ENCODE measurements around the gene CREG1.

The CREG1 gene

GRCh38 chr1:167553136-167554027 is at the start of gene CREG1:
Gene CREG1 (minus strand): TSS chr1:167553762.
- Mint-ChIP-seq H3K4me3 (peak within 1 kb of the TSS; percentile 84), H3K4me1 (peaks cover 26% of the 10 kb centered on the region)
- CTCF ChIA-PET: interaction anchor here (0.8 to 4.9 kb wide), 12 partner anchors 11 to 495 kb away, joined by 3 to 33 read pairs (median 6); no protein-coding TSS in a partner anchor

DNA sequence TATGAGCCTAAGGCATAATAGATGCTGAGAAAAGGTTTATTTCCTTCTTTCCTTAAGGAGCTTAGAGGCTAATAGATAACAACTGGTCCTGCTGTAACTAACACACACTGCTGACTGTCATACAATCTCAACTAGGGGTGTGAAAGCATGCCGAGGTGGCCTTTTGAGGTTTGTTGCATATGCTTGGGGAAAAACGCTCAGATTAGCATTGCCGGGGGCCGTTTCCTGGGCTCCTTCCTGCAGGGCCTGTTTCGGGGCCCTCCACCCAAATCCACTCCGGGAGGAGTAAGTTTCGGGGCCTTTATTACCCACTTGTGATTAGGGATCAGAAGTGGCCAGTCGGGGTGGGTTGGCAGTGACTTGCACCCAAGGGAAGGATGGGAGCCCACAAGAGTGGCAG is 49.3 kb upstream of the CREG1 start:
- Mint-ChIP-seq H3K27me3 (peaks cover 6% of the 10 kb centered on the region), H3K27ac (peak overlapping the region; percentile 63)
- peak; percentile 33 for DNase-seq

More at GRCh38 chr1:167553136-167554027, at the start of gene CREG1:
- Mint-ChIP-seq H3K36me3 (no peaks in the 10 kb centered on the region), H3K9me3 (no peaks in the 10 kb centered on the region), H3K27ac (peak within 1 kb of the TSS; percentile 83), H3K27me3 (peaks cover 14% of the 10 kb centered on the region)
- peak; percentile 96 for DNase-seq

DNA sequence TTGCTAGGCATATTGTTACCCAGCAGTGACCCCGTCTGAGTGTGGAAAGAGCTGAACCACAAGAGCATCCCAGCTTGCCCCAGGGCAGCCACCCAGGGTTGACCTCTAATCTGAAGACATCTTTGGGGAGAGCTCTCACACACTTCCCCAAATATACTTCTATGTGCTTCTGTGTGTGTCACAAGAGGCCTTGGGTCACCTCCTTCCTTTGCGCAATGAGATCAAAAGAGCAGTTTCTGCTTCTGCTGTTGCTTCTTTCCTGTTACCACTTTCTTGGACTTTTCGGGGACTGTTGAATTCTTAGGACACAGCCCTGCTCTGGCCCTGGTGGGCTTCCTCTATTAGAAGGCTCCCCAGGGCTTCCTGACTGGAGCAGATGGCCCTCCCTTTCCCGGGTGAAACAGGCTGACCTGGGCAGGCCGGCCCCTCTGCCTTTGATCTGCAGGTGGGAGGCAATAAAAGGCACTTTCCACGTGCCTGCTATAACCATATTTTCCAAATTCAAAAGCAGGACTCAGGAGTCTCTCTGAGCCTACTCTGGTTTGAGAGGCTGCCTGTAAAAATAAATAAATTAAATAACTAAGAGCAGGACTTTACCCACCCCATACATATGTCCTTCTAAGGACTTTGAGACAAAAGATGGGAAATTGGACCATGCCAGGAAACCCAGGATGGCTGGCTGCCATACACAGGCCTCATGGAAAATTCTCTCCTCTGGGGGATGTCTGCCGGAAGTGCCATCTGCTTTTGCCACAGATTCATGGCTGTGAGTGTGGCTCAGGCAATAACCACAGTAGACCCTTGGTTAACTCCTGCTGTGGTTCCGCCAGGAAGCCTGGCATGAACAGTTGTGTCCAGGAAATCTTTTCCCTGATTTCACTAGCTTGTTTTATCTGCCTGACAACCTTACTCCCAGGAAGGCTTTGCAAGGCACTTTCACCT is 48.2 kb upstream of the CREG1 start:
- peak overlapping the region; percentile 15 for H3K4me3 Mint-ChIP-seq
- H3K4me1 Mint-ChIP-seq: peaks cover 47% of the 10 kb centered on the region
- CTCF ChIA-PET: interaction anchor here (1.3 to 5.5 kb wide), 15 partner anchors 14 to 481 kb away, joined by 3 to 236 read pairs (median 9); partner anchors contain the start of gene RCSD1
- H3K27ac Mint-ChIP-seq: peak overlapping the region; percentile 79
- peaks cover 12% of the 10 kb centered on the region for H3K36me3 Mint-ChIP-seq
- peaks cover 9% of the 10 kb centered on the region for H3K9me3 Mint-ChIP-seq
- peaks cover 10% of the 10 kb centered on the region for H3K27me3 Mint-ChIP-seq
- DNase-seq: peak; percentile 31

More for the DNA sequence above, 49.3 kb upstream of the CREG1 start:
- Mint-ChIP-seq H3K4me1 (peaks cover 47% of the 10 kb centered on the region), H3K36me3 (peaks cover 20% of the 10 kb centered on the region), H3K9me3 (peaks cover 17% of the 10 kb centered on the region), H3K4me3 (no peak overlapping the region)
- CTCF ChIA-PET: interaction anchor here (5.0 to 5.5 kb wide), 2 partner anchors 30 to 84 kb away, joined by 100 to 236 read pairs; partner anchors contain the start of gene RCSD1

DNA sequence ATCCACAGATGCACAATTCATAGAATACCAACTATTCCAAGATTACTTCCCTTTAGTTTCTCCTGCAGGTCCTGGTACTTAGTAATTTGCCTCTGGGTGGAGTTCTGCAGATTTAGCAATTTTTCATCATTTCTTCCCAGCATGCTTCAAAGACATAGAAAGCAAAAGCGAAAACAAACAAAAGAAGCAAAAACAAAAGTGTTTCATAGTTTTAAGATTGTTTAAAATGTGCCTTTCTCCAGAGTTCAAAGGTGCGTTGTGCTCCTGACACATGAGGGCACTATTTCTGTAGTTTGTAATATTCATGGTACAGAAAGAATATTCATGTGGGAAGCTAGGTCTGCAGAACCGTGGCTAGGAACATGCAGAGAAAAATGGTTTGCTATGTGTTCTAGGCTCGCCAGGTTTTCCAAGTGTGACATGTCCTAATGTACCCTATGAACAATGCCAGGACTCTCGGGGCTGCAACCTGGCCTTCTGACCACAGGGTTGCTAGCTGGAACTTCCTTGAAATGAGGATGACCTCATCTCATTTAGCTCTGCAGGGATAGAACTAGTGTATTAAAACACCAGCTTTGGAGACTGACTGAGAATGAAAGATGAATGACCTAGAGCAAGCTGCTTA is 46.5 kb upstream of the CREG1 start:
- Mint-ChIP-seq H3K9me3 (peaks cover 3% of the 10 kb centered on the region), H3K36me3 (peaks cover 10% of the 10 kb centered on the region), H3K27ac (peak overlapping the region; percentile 78), H3K27me3 (peaks cover 10% of the 10 kb centered on the region), H3K4me1 (peaks cover 47% of the 10 kb centered on the region), H3K4me3 (peak overlapping the region; percentile 14)
- CTCF ChIA-PET: interaction anchor here (0.8 to 5.5 kb wide), 32 partner anchors 10 to 482 kb away, joined by 3 to 236 read pairs (median 5); partner anchors contain the start of genes CREG1 and RCSD1
- DNase-seq: peak; percentile 61

DNA sequence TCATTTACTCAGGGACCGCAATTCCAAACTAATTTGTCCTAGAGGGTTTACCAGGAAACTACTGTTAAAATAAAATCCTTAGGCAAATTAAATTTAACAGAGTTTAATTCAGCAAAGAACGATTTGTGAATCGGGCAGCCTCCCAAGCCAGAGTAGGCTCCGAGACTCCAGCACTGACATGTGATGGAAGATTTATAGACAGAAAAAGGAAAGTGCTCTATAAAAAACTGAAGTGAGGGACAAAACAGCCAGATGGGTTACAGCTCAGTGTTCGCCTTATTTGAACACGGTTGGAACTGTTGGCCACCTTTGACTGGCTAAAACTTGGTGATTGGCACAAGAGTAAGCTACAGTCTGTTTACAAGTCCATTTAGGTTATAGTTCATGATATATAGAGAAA is 41.3 kb upstream of the CREG1 start:
- no peak overlapping the region for H3K4me3 Mint-ChIP-seq
- H3K27me3 Mint-ChIP-seq: peaks cover 10% of the 10 kb centered on the region
- peaks cover under 1% of the 10 kb centered on the region for H3K36me3 Mint-ChIP-seq
- DNase-seq: no peak
- CTCF ChIA-PET: interaction anchor here (0.7 to 2.4 kb wide), 5 partner anchors 42 to 538 kb away, joined by 3 to 12 read pairs (median 3); no protein-coding TSS in a partner anchor
- H3K4me1 Mint-ChIP-seq: peaks cover 15% of the 10 kb centered on the region
- no peak overlapping the region for H3K27ac Mint-ChIP-seq
- H3K9me3 Mint-ChIP-seq: no peaks in the 10 kb centered on the region

DNA sequence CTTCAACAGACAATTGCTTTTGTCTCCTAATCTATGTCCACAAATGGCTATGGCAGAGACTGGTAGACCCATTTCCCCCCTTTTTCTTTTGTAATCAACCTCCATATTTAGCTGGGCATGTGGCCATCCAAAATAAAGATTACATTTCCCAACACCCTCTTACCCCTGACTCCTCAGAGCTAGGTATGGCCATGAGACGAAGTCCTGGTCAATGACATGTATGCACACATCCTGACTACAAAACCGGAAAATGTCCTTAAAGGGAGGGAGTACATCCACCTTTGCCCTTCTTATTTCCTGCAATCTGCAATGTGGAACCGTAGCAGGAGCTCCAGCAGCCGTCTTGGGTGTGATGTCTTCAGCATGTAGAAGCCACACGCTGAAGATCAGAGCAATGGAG is 40.3 kb upstream of the CREG1 start:
- Mint-ChIP-seq H3K27ac (no peak overlapping the region), H3K4me3 (no peak overlapping the region), H3K27me3 (peaks cover 18% of the 10 kb centered on the region), H3K4me1 (peaks cover 9% of the 10 kb centered on the region), H3K9me3 (no peaks in the 10 kb centered on the region), H3K36me3 (no peaks in the 10 kb centered on the region)
- CTCF ChIA-PET: interaction anchor here (2.4 kb wide), 1 partner anchor 94 kb away, joined by 12 read pairs; no protein-coding TSS in a partner anchor
- DNase-seq: no peak

GRCh38 chr1:167592475-167592874 is 38.9 kb upstream of the CREG1 start:
- no peak for DNase-seq
- CTCF ChIA-PET: interaction anchor here (0.8 to 1.1 kb wide), 2 partner anchors 44 to 95 kb away, joined by 3 to 4 read pairs; no protein-coding TSS in a partner anchor
- Mint-ChIP-seq H3K4me3 (no peak overlapping the region), H3K27ac (no peak overlapping the region), H3K36me3 (no peaks in the 10 kb centered on the region), H3K4me1 (peaks cover 8% of the 10 kb centered on the region), H3K9me3 (no peaks in the 10 kb centered on the region), H3K27me3 (peaks cover 11% of the 10 kb centered on the region)

DNA sequence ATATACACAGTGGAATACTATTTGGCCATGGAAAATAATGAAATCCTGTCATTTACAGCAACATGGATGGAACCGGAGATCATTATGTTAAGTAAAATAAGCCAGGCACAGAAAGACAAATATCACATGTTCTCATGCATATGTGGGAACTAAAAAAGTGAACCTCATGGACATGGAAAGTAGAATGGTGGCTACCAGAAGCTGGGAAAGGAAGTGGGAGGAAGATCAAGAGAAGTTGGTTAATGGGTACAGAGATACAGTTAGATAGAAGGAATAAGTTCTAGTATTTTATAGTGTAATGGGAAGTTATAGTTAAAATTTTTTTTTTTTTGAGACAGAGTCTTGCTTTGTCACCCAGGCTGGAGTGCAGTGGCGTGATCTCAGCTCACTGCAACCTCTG is 34.8 kb upstream of the CREG1 start:
- DNase-seq: no peak
- no peak overlapping the region for H3K27ac Mint-ChIP-seq
- peaks cover 3% of the 10 kb centered on the region for H3K4me1 Mint-ChIP-seq
- peaks cover 15% of the 10 kb centered on the region for H3K27me3 Mint-ChIP-seq
- H3K9me3 Mint-ChIP-seq: no peaks in the 10 kb centered on the region
- CTCF ChIA-PET: no interaction called here
- no peaks in the 10 kb centered on the region for H3K36me3 Mint-ChIP-seq
- H3K4me3 Mint-ChIP-seq: no peak overlapping the region

DNA sequence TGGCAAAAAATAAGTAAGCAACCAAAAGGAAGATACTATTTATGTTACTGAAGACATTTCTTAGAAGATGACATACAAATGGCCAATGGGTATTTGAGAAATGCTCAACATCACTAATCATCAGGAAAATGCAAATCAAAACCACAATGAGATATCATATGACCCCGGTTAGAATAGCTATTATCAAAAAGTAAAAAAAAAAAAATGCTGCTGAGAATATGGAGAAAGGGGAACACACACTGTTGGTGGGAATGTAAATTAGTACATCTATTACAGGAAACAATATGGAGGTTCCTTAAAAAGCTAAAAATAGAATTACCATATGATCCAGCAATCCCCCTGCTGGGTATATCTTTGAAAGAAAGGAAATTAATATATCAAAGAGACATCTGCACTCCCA is 34.3 kb upstream of the CREG1 start:
- CTCF ChIA-PET: no interaction called here

GRCh38 chr1:167587342-167587741 is 33.8 kb upstream of the CREG1 start:
- H3K4me1 Mint-ChIP-seq: no peaks in the 10 kb centered on the region
- H3K27me3 Mint-ChIP-seq: peaks cover 15% of the 10 kb centered on the region
- no peak for DNase-seq
- no peaks in the 10 kb centered on the region for H3K36me3 Mint-ChIP-seq
- no peaks in the 10 kb centered on the region for H3K9me3 Mint-ChIP-seq
- CTCF ChIA-PET: interaction anchor here (0.6 kb wide), 1 partner anchor 31 kb away, joined by 3 read pairs; no protein-coding TSS in a partner anchor
- H3K4me3 Mint-ChIP-seq: no peak overlapping the region
- no peak overlapping the region for H3K27ac Mint-ChIP-seq

More for the DNA sequence above, 34.3 kb upstream of the CREG1 start:
- DNase-seq: no peak
- Mint-ChIP-seq H3K27me3 (peaks cover 15% of the 10 kb centered on the region), H3K36me3 (no peaks in the 10 kb centered on the region), H3K27ac (no peak overlapping the region), H3K4me1 (no peaks in the 10 kb centered on the region), H3K9me3 (no peaks in the 10 kb centered on the region), H3K4me3 (no peak overlapping the region)

DNA sequence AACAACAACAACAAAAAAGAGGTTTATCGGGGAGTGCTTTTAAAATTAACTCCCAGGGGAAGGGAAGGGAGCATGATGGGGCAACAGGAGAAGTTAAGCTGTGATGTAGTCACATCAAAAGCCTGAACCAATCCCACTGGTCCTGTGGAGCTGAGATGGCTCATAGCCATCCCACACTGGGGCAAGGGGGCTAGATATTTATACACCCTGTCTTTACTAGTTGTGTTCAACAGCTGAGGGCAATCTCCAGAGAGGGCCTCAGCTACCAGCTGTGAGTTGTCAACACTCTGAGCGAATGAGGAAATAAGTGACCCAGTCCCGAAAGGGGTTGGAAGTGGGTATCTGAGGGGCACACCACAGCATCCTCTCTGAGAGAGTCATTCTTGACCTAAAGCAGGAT is 31.0 kb upstream of the CREG1 start:
- Mint-ChIP-seq H3K4me3 (no peak overlapping the region), H3K27ac (no peak overlapping the region), H3K27me3 (peaks cover 26% of the 10 kb centered on the region), H3K9me3 (no peaks in the 10 kb centered on the region), H3K36me3 (no peaks in the 10 kb centered on the region), H3K4me1 (no peaks in the 10 kb centered on the region)
- CTCF ChIA-PET: interaction anchor here (1.6 kb wide), 1 partner anchor 103 kb away, joined by 3 read pairs; no protein-coding TSS in a partner anchor
- DNase-seq: no peak

- CTCF ChIA-PET: interaction anchor here (1.5 kb wide), 1 partner anchor 25 kb away, joined by 3 read pairs; no protein-coding TSS in a partner anchor
- Mint-ChIP-seq H3K4me3 (no peak overlapping the region), H3K36me3 (no peaks in the 10 kb centered on the region)
Measured at GRCh38 chr1:167582722-167583121, 29.2 kb upstream of the CREG1 start.

DNA sequence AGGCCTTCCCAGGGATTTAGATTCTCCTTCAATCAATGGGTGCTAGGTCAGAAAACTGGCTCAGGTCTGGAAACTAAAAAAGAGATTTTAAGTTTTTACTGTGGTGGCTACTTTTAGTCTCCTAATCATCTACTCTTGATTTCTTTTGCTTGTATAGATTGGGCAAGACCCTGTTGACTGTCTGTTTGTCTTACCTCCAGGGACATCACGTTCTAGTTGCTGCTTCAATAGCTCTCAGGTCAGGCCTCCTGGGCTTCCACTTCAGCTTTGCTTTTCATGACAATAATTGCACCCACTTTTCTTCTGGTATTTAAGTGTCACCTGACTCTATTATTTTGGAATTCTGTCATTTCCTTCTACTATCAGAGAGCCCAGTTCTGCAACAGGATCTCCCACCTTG is 28.5 kb upstream of the CREG1 start:
- Mint-ChIP-seq H3K27me3 (peaks cover 29% of the 10 kb centered on the region), H3K27ac (no peak overlapping the region), H3K4me3 (no peak overlapping the region), H3K9me3 (no peaks in the 10 kb centered on the region), H3K36me3 (no peaks in the 10 kb centered on the region), H3K4me1 (no peaks in the 10 kb centered on the region)
- CTCF ChIA-PET: interaction anchor here (1.5 kb wide), 1 partner anchor 25 kb away, joined by 3 read pairs; no protein-coding TSS in a partner anchor
- no peak for DNase-seq

More at GRCh38 chr1:167582722-167583121, 29.2 kb upstream of the CREG1 start:
- H3K27me3 Mint-ChIP-seq: peaks cover 29% of the 10 kb centered on the region
- no peaks in the 10 kb centered on the region for H3K9me3 Mint-ChIP-seq
- no peak overlapping the region for H3K27ac Mint-ChIP-seq
- no peak for DNase-seq
- H3K4me1 Mint-ChIP-seq: no peaks in the 10 kb centered on the region
